HepG2 (cell line): ENCODE results near the gene IGLL1. TPM values are rescaled to one million over a fixed set of nuclear protein-coding genes. Genes with fewer than 3 reads are reported as not detected.

ENCODE experiments used
- ETV5 ChIP-seq: IDR thresholded peaks from 2 replicates; pipeline ENCODE4 v1.6.1; 2018; ENCODE audit warnings: missing biosample characterization, missing genetic modification reagents, inconsistent platforms, borderline replicate concordance
- PAX8 ChIP-seq: sonication (generic); formaldehyde crosslinking; IDR thresholded peaks from 2 replicates; pipeline ENCODE4 v1.8.0; 2022; ENCODE audit warnings: mild to moderate bottlenecking, missing genetic modification reagents, borderline replicate concordance
- PREB ChIP-seq: sonication (generic); formaldehyde crosslinking; IDR thresholded peaks from 2 replicates; pipeline ENCODE4 v1.4.0; 2020; ENCODE audit warnings: missing genetic modification reagents
- SMC3 ChIP-seq: IDR thresholded peaks from 2 replicates; pipeline ENCODE4 v1.6.1; 2011; ENCODE audit warnings: low read length, improper control_type of control experiment
- SOX13 ChIP-seq, 3 experiments: fragments of 450-650 bp in 1 of 3; sonication (generic) in 1 of 3; formaldehyde crosslinking in 1 of 3; IDR thresholded peaks in 2 of 3; conservative IDR thresholded peaks in 1 of 3; 2 replicates each; pipeline versions ENCODE4 v1.5.0 to v1.6.1; 2016 to 2020; ENCODE audit warnings: antibody characterized with exemption in 1 of 3, mild to moderate bottlenecking in 1 of 3, missing compliant biosample characterization in 1 of 3, missing genetic modification reagents in 1 of 3, moderate library complexity in 1 of 3
- SP4 ChIP-seq: sonication (generic); formaldehyde crosslinking; IDR thresholded peaks from 2 replicates; pipeline ENCODE4 v1.8.1; 2023; ENCODE audit warnings: mild to moderate bottlenecking, missing genetic modification reagents
- SPEN ChIP-seq: sonication (generic); formaldehyde crosslinking; IDR thresholded peaks from 2 replicates; pipeline ENCODE4 v1.5.1; 2020; ENCODE audit warnings: low read depth, mild to moderate bottlenecking, missing genetic modification reagents
- SRY ChIP-seq: sonication (generic); formaldehyde crosslinking; IDR thresholded peaks from 2 replicates; pipeline ENCODE4 v1.8.0; 2022; ENCODE audit warnings: mild to moderate bottlenecking, missing genetic modification reagents
- STAG1 ChIP-seq: sonication (generic); formaldehyde crosslinking; IDR thresholded peaks from 2 replicates; pipeline ENCODE4 v1.4.0; 2020; ENCODE audit warnings: missing genetic modification reagents
- ZHX1 ChIP-seq: sonication (generic); formaldehyde crosslinking; IDR thresholded peaks from 2 replicates; pipeline ENCODE4 v1.8.1; 2022; ENCODE audit warnings: low read depth, mild to moderate bottlenecking, missing genetic modification reagents
- ZNF784 ChIP-seq: sonication (generic); formaldehyde crosslinking; IDR thresholded peaks from 2 replicates; pipeline ENCODE4 v1.5.1; 2020; ENCODE audit warnings: missing genetic modification reagents, mild to moderate bottlenecking, borderline replicate concordance
- ZNF816 ChIP-seq: sonication (generic); formaldehyde crosslinking; IDR thresholded peaks from 2 replicates; pipeline ENCODE4 v1.8.0; 2022; ENCODE audit warnings: missing genetic modification reagents, mild to moderate bottlenecking, borderline replicate concordance
- ZSCAN22 ChIP-seq: sonication (generic); formaldehyde crosslinking; IDR thresholded peaks from 2 replicates; pipeline ENCODE4 v1.4.0; 2020; ENCODE audit warnings: mild to moderate bottlenecking, missing genetic modification reagents
- polyA plus RNA-seq, 8 experiments: library from polyadenylated mRNA; depleted of rRNA in 3 of 8; stranded (reverse) in 7 of 8; unstranded in 1 of 8; fragments of >200 nt; fragmentation: Illumina TruSeq in 4 of 8; extraction: Trizol in 4 of 8; gene quantifications; 2 replicates each; pipeline versions ENCODE4 v1.2.1 to v1.2.3, GENCODE V29; 2011 to 2016; ENCODE audit warnings: low read depth in 4 of 8, missing spikeins in 1 of 8, mixed read lengths in 1 of 8; ENCODE audit not compliant: insufficient read depth in 1 of 8
- total RNA-seq, 5 experiments: library from RNA; depleted of rRNA; stranded (reverse); fragments of >200 nt; fragmentation: Illumina TruSeq; extraction: Trizol; gene quantifications; 2 replicates each; pipeline ENCODE4 v1.2.3, GENCODE V29; 2016; ENCODE audit warnings: low read depth in 1 of 5
- TF ChIP-seq, protein P1 (sequence below): sonication (generic); formaldehyde crosslinking; IDR thresholded peaks from 2 replicates; pipeline ENCODE4 v1.4.0; 2020; ENCODE audit warnings: missing genetic modification reagents
- TF ChIP-seq, protein P2 (sequence below): fragments of 450-650 bp; IDR thresholded peaks from 2 replicates; pipeline ENCODE4 v1.6.1; 2016
- TF ChIP-seq, protein P3 (sequence below), 2 experiments: sonication (generic) in 1 of 2; formaldehyde crosslinking in 1 of 2; IDR thresholded peaks; 2 replicates each; pipeline versions ENCODE4 v1.5.1 to v1.6.1; 2011 to 2020; ENCODE audit warnings: borderline replicate concordance in 1 of 2, low read depth in 1 of 2, low read length in 1 of 2, mild to moderate bottlenecking in 1 of 2, missing genetic modification reagents in 1 of 2, moderate library complexity in 1 of 2

IGLL1 gene
- total and polyA plus RNA-seq, 2 of the 13 experiments (the other 11 are each of a cell fraction or from before 2014, with no cell fraction given): not detected

- TF ChIP-seq ZSCAN22 (CRISPR knock-in tag) (no peak), ZHX1 (CRISPR knock-in tag) (no peak), SOX13 (IDR thresholded peaks at IDR 0.05) (no peak), SOX13 (CRISPR knock-in tag; conservative IDR thresholded peaks at IDR 0.05 in 1 of 2, IDR thresholded peaks at IDR 0.05 in 1 of 2) (peak in 1 of 2 experiments; percentile 28; a peak in 1 of 4 replicates), PREB (CRISPR knock-in tag) (no peak), ETV5 (CRISPR knock-in tag) (peak; percentile 18; the same call in 1 of the 2 replicates), ZNF816 (CRISPR knock-in tag) (no peak), SPEN (CRISPR knock-in tag) (0 out of 2 replicates have a peak, but pooled peaks have one; percentile 39), ZNF784 (0 out of 2 replicates have a peak, but pooled peaks have one; percentile 36), SRY (no peak), PAX8 (no peak), STAG1 (no peak), SP4 (CRISPR knock-in tag) (no peak), SMC3 (no peak)
- TF ChIP-seq, protein P1, sequence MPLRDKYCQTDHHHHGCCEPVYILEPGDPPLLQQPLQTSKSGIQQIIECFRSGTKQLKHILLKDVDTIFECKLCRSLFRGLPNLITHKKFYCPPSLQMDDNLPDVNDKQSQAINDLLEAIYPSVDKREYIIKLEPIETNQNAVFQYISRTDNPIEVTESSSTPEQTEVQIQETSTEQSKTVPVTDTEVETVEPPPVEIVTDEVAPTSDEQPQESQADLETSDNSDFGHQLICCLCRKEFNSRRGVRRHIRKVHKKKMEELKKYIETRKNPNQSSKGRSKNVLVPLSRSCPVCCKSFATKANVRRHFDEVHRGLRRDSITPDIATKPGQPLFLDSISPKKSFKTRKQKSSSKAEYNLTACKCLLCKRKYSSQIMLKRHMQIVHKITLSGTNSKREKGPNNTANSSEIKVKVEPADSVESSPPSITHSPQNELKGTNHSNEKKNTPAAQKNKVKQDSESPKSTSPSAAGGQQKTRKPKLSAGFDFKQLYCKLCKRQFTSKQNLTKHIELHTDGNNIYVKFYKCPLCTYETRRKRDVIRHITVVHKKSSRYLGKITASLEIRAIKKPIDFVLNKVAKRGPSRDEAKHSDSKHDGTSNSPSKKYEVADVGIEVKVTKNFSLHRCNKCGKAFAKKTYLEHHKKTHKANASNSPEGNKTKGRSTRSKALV (CRISPR knock-in tag): no peak
- TF ChIP-seq, protein P2, sequence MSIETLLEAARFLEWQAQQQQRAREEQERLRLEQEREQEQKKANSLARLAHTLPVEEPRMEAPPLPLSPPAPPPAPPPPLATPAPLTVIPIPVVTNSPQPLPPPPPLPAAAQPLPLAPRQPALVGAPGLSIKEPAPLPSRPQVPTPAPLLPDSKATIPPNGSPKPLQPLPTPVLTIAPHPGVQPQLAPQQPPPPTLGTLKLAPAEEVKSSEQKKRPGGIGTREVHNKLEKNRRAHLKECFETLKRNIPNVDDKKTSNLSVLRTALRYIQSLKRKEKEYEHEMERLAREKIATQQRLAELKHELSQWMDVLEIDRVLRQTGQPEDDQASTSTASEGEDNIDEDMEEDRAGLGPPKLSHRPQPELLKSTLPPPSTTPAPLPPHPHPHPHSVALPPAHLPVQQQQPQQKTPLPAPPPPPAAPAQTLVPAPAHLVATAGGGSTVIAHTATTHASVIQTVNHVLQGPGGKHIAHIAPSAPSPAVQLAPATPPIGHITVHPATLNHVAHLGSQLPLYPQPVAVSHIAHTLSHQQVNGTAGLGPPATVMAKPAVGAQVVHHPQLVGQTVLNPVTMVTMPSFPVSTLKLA: no peak
- TF ChIP-seq, protein P3, sequence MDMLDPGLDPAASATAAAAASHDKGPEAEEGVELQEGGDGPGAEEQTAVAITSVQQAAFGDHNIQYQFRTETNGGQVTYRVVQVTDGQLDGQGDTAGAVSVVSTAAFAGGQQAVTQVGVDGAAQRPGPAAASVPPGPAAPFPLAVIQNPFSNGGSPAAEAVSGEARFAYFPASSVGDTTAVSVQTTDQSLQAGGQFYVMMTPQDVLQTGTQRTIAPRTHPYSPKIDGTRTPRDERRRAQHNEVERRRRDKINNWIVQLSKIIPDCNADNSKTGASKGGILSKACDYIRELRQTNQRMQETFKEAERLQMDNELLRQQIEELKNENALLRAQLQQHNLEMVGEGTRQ (IDR thresholded peaks at IDR 0.05; ENCODE audit: low read depth, low read length): no peak
- TF ChIP-seq, protein P3 (CRISPR knock-in tag; IDR thresholded peaks at IDR 0.05; ENCODE audit: borderline replicate concordance): no peak
Observed at GRCh38 chr22:23565915-23566704, 14.0 kb downstream of the IGLL1 start (continued).
